Left ventricle myocardium inferior (tissue), 1 donor: ENCODE results near the gene SELP. TPM values are rescaled to one million over a fixed set of nuclear protein-coding genes. Genes with fewer than 3 reads are reported as not detected.

Source experiments
- DNase-seq: peaks from one replicate; pipeline ENCODE4 v3.0.0-alpha.2; 2020
- H3K27ac ChIP-seq: fragments of 200-600 bp; replicated peaks from 2 replicates; pipeline ENCODE4 v1.8.0; 2021
- H3K27me3 ChIP-seq: fragments of 200-600 bp; 2 replicates; pipeline ENCODE4 v1.8.0; 2021; ENCODE audit warnings: low read depth
- H3K36me3 ChIP-seq: fragments of 200-600 bp; 2 replicates; pipeline ENCODE4 v1.8.0; 2021
- H3K4me1 ChIP-seq: fragments of 200-600 bp; 2 replicates; pipeline ENCODE4 v1.8.0; 2021
- H3K4me3 ChIP-seq: fragments of 200-600 bp; 2 replicates; pipeline ENCODE4 v1.8.0; 2021; ENCODE audit warnings: mild to moderate bottlenecking, moderate library complexity
- H3K9me3 ChIP-seq: fragments of 200-600 bp; replicated peaks from 2 replicates; pipeline ENCODE4 v1.8.0; 2021
- CTCF ChIP-seq: fragments of 200-600 bp; IDR thresholded peaks from 2 replicates; pipeline ENCODE4 v1.8.0; 2021; ENCODE audit warnings: antibody characterized with exemption, mild to moderate bottlenecking, borderline replicate concordance
- intact Hi-C: fragments of 100-400 bp; cut with micrococcal nuclease; formaldehyde crosslinking; loops from one replicate; pipeline ENCODE4 v1.11.0; 2022
- total RNA-seq: library from RNA; stranded (reverse); fragmentation: NEBNext Ultra II Directional; extraction: Animal tissue kit (Norgen Biotek cat#: 25700); gene quantifications from one replicate; pipeline ENCODE4 v1.2.1, GENCODE V29; 2021
- donor health status: DM: no; HTN: yes; CAD: no; lungs with severe emphysema.

Gene SELP
- total RNA-seq, 1 donor from 2014 or later, result 10.9 TPM

- no peak for TF ChIP-seq CTCF
- Histone ChIP-seq H3K27me3 (peaks cover 30% of the 10 kb centered on the region), H3K9me3 (no peaks in the 10 kb centered on the region), H3K4me1 (no peaks in the 10 kb centered on the region), H3K4me3 (no peak overlapping the region), H3K36me3 (no peaks in the 10 kb centered on the region), H3K27ac (no peak overlapping the region)
- no peak for DNase-seq
- intact Hi-C loops, result no loop called here
These were observed 6.6 kb downstream of the SELP start for GRCh38 chr1:169623132-169623926.

- H3K27ac ChIP-seq, result no peak overlapping the region
- no peak for DNase-seq
- TF ChIP-seq CTCF, result no peak
- peaks cover 22% of the 10 kb centered on the region for H3K27me3 ChIP-seq
- no peaks in the 10 kb centered on the region for H3K9me3 ChIP-seq
- H3K36me3 ChIP-seq, result no peaks in the 10 kb centered on the region
- H3K4me1 ChIP-seq, result no peaks in the 10 kb centered on the region
- H3K4me3 ChIP-seq, result no peak overlapping the region
- intact Hi-C loops, result no loop called here
These were observed 9.4 kb downstream of the SELP start for GRCh38 chr1:169620565-169620964.

GRCh38 chr1:169618367-169618766 is 11.6 kb downstream of the SELP start:
- Histone ChIP-seq H3K27me3 (peaks cover 20% of the 10 kb centered on the region), H3K4me1 (no peaks in the 10 kb centered on the region), H3K27ac (no peak overlapping the region), H3K9me3 (no peaks in the 10 kb centered on the region), H3K36me3 (no peaks in the 10 kb centered on the region), H3K4me3 (no peak overlapping the region)
- intact Hi-C loops, result no loop called here
- DNase-seq, result no peak
- no peak for TF ChIP-seq CTCF

- peaks cover 19% of the 10 kb centered on the region for H3K27me3 ChIP-seq
- no peak for DNase-seq
- H3K27ac ChIP-seq, result no peak overlapping the region
- H3K36me3 ChIP-seq, result no peaks in the 10 kb centered on the region
- H3K4me1 ChIP-seq, result peaks cover 3% of the 10 kb centered on the region
- intact Hi-C loops, result no loop called here
- TF ChIP-seq CTCF, result no peak
- H3K9me3 ChIP-seq, result no peaks in the 10 kb centered on the region
- no peak overlapping the region for H3K4me3 ChIP-seq
These were observed 14.1 kb downstream of the SELP start for GRCh38 chr1:169615803-169616202.

- no peak for TF ChIP-seq CTCF
- Histone ChIP-seq H3K36me3 (no peaks in the 10 kb centered on the region), H3K4me1 (peaks cover 16% of the 10 kb centered on the region), H3K27ac (peak overlapping the region; percentile 42), H3K4me3 (no peak overlapping the region), H3K27me3 (peaks cover 14% of the 10 kb centered on the region), H3K9me3 (no peaks in the 10 kb centered on the region)
- intact Hi-C loops, result no loop called here
- DNase-seq, result no peak
These were observed 19.1 kb downstream of the SELP start for GRCh38 chr1:169610858-169611257.
